K562 (cell line): ENCODE data around the gene TBX1.

Source experiments
- BRCA1 ChIP-seq, 2 experiments: fragments of 450-650 bp in 1 of 2; sonication (generic) in 1 of 2; formaldehyde crosslinking in 1 of 2; IDR thresholded peaks; 2 replicates each; pipeline versions ENCODE4 v1.5.0 to v1.6.1; 2017 to 2020; ENCODE audit warnings: mild to moderate bottlenecking in 1 of 2, missing genetic modification reagents in 1 of 2
- E2F5 ChIP-seq: sonication (generic); formaldehyde crosslinking; IDR thresholded peaks from 2 replicates; pipeline ENCODE4 v1.8.0; 2022; ENCODE audit warnings: mild to moderate bottlenecking, missing genetic modification reagents
- KLF10 ChIP-seq: fragments of 250-450 bp; sonication (Bioruptor Pico); IDR thresholded peaks from 2 replicates; pipeline ENCODE4 v1.6.1; 2021; ENCODE audit warnings: matching md5 sums
- NR1H2 ChIP-seq: sonication (generic); formaldehyde crosslinking; IDR thresholded peaks from 2 replicates; pipeline ENCODE4 v1.4.0; 2020; ENCODE audit warnings: mild to moderate bottlenecking, missing genetic modification reagents
- PCBP1 ChIP-seq: fragments of 200-400 bp; formaldehyde crosslinking; IDR thresholded peaks from 2 replicates; pipeline ENCODE4 v1.6.1; 2018; ENCODE audit warnings: mild to moderate bottlenecking, low read depth, low read length; ENCODE audit not compliant: poor library complexity, severe bottlenecking
- RBM22 ChIP-seq: fragments of 200-400 bp; formaldehyde crosslinking; IDR thresholded peaks from 2 replicates; pipeline ENCODE4 v1.6.1; 2018; ENCODE audit warnings: low read length, low read depth; ENCODE audit not compliant: poor library complexity, severe bottlenecking
- SMAD1 ChIP-seq: fragments of 150-350 bp; IDR thresholded peaks from 2 replicates; pipeline ENCODE4 v1.6.1; 2014; ENCODE audit warnings: low read length, low read depth; ENCODE audit not compliant: partially characterized antibody
- TAF1 ChIP-seq: IDR thresholded peaks from 2 replicates; pipeline ENCODE4 v1.6.1; 2011; ENCODE audit warnings: mild to moderate bottlenecking, low read length, moderate library complexity; ENCODE audit not compliant: insufficient read depth, control insufficient read depth, severe bottlenecking; ENCODE audit errors: extremely low read depth
- ZNF644 ChIP-seq: fragments of 200-800 bp; sonication (Bioruptor generic); IDR thresholded peaks from 2 replicates; pipeline ENCODE4 v1.6.1; 2016; ENCODE audit warnings: low read depth, missing genetic modification characterization, missing compliant biosample characterization
- TF ChIP-seq, protein P1 (sequence below), 3 experiments: IDR thresholded peaks in 2 of 3; conservative IDR thresholded peaks in 1 of 3; 2 replicates each; pipeline ENCODE4 v1.5.1; 2011 to 2012; ENCODE audit warnings: low read length in 3 of 3, mild to moderate bottlenecking in 3 of 3, control low read depth in 2 of 3, improper control_type of control experiment in 1 of 3, inconsistent platforms in 1 of 3, low read depth in 1 of 3, mixed read lengths in 1 of 3, moderate library complexity in 1 of 3; ENCODE audit not compliant: insufficient read depth in 2 of 3

DNA sequence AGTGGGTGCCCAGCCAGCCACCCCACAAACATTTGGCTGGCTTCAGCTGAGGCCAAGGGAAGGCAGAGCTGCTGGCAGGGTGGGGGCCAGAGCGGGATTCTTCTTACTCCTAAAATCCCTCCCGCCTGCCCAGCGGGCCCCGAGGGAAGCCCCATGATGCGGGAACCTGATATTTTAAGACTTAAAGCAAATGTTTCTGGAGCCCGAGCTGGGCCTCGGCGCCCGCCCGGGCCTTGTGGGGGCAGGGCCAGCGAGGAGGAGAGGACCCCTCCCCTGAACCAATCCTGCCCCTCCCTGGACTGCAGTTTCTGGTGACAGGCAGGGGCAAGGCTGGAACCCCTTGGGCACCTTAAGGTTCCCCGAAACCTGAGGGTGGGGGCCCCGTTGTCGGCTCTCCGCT is 20.0 kb upstream of the TBX1 start:
- no peak for TF ChIP-seq ZNF644
- TF ChIP-seq PCBP1 = no peak
- no peak for TF ChIP-seq KLF10 (CRISPR knock-in tag)
- TF ChIP-seq E2F5 (CRISPR knock-in tag) = no peak
- no peak for TF ChIP-seq RBM22
- no peak for TF ChIP-seq TAF1
- TF ChIP-seq SMAD1 = no peak
- TF ChIP-seq, protein P1, sequence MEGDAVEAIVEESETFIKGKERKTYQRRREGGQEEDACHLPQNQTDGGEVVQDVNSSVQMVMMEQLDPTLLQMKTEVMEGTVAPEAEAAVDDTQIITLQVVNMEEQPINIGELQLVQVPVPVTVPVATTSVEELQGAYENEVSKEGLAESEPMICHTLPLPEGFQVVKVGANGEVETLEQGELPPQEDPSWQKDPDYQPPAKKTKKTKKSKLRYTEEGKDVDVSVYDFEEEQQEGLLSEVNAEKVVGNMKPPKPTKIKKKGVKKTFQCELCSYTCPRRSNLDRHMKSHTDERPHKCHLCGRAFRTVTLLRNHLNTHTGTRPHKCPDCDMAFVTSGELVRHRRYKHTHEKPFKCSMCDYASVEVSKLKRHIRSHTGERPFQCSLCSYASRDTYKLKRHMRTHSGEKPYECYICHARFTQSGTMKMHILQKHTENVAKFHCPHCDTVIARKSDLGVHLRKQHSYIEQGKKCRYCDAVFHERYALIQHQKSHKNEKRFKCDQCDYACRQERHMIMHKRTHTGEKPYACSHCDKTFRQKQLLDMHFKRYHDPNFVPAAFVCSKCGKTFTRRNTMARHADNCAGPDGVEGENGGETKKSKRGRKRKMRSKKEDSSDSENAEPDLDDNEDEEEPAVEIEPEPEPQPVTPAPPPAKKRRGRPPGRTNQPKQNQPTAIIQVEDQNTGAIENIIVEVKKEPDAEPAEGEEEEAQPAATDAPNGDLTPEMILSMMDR (IDR thresholded peaks at IDR 0.05 in 2 of 3, conservative IDR thresholded peaks at IDR 0.05 in 1 of 3; ENCODE audit: insufficient read depth in 2 of 3, low read depth in 1 of 3, low read length in 3 of 3) = no peak
- no peak for TF ChIP-seq BRCA1 (IDR thresholded peaks at IDR 0.05)
- TF ChIP-seq BRCA1 (CRISPR knock-in tag; IDR thresholded peaks at IDR 0.05) = no peak
- TF ChIP-seq NR1H2 (CRISPR knock-in tag) = no peak
